ENCODE measurements around the gene LHX3. TPM values are rescaled to one million over a fixed set of nuclear protein-coding genes. Genes with fewer than 3 reads are reported as not detected.

Gene LHX3
- total and polyA plus RNA-seq, 3 experiments from 2014 or later = not detected

- Mint-ChIP-seq H3K27me3 (peaks cover 9 to 27% of the 10 kb centered on the region in 2 donors), H3K27ac (no peak overlapping the region), H3K9me3 (no peaks in the 10 kb centered on the region), H3K4me3 (no peak overlapping the region), H3K36me3 (no peaks in the 10 kb centered on the region), H3K4me1 (no peaks in the 10 kb centered on the region)
- no peak for DNase-seq
- Histone ChIP-seq H3K4me3 (ENCODE audit: low read length) (no peak overlapping the region), H3K36me3 (ENCODE audit: insufficient read depth, low read length) (no peaks in the 10 kb centered on the region), H3K9me3 (ENCODE audit: low read length) (no peaks in the 10 kb centered on the region), H3K4me1 (ENCODE audit: insufficient read depth, low read length) (no peaks in the 10 kb centered on the region), H3K27me3 (ENCODE audit: insufficient read depth, low read length, poor library complexity, severe bottlenecking) (no peaks in the 10 kb centered on the region), H3K27ac (ENCODE audit: low read depth, low read length) (no peak overlapping the region)
- CTCF ChIA-PET = no interaction called here
- POLR2A ChIA-PET = no interaction called here
Measured at GRCh38 chr9:136169495-136169894, 35.4 kb downstream of the LHX3 start.

- H3K4me1 ChIP-seq (ENCODE audit: insufficient read depth, low read length) = no peaks in the 10 kb centered on the region
- H3K27ac ChIP-seq (ENCODE audit: low read depth, low read length) = no peak overlapping the region
- no peaks in the 10 kb centered on the region for H3K9me3 ChIP-seq (ENCODE audit: low read length)
- peaks cover 2 to 10% of the 10 kb centered on the region in 2 donors for H3K27me3 Mint-ChIP-seq
- H3K36me3 ChIP-seq (ENCODE audit: insufficient read depth, low read length) = no peaks in the 10 kb centered on the region
- POLR2A ChIA-PET = no interaction called here
- H3K9me3 Mint-ChIP-seq = no peaks in the 10 kb centered on the region
- H3K27me3 ChIP-seq (ENCODE audit: insufficient read depth, low read length, poor library complexity, severe bottlenecking) = no peaks in the 10 kb centered on the region
- H3K4me1 Mint-ChIP-seq = no peaks in the 10 kb centered on the region
- H3K4me3 Mint-ChIP-seq = no peak overlapping the region
- H3K36me3 Mint-ChIP-seq = no peaks in the 10 kb centered on the region
- no peak for DNase-seq
- no peak overlapping the region for H3K27ac Mint-ChIP-seq
- CTCF ChIA-PET = no interaction called here
- no peak overlapping the region for H3K4me3 ChIP-seq (ENCODE audit: low read length)
Measured at GRCh38 chr9:136163248-136163850, 41.6 kb downstream of the LHX3 start.

GRCh38 chr9:136160995-136161610 lies 43.8 kb downstream of the LHX3 start:
- no peak overlapping the region for H3K27ac Mint-ChIP-seq
- H3K27me3 Mint-ChIP-seq = peaks cover 0 to 8% of the 10 kb centered on the region in 2 donors
- H3K27ac ChIP-seq (ENCODE audit: low read depth, low read length) = no peak overlapping the region
- H3K4me1 Mint-ChIP-seq = no peaks in the 10 kb centered on the region
- H3K4me1 ChIP-seq (ENCODE audit: insufficient read depth, low read length) = no peaks in the 10 kb centered on the region
- no peaks in the 10 kb centered on the region for H3K9me3 ChIP-seq (ENCODE audit: low read length)
- ChIA-PET CTCF (no interaction called here), POLR2A (no interaction called here)
- H3K4me3 ChIP-seq (ENCODE audit: low read length) = no peak overlapping the region
- no peak overlapping the region for H3K4me3 Mint-ChIP-seq
- no peaks in the 10 kb centered on the region for H3K36me3 ChIP-seq (ENCODE audit: insufficient read depth, low read length)
- H3K36me3 Mint-ChIP-seq = no peaks in the 10 kb centered on the region
- no peak for DNase-seq
- H3K9me3 Mint-ChIP-seq = no peaks in the 10 kb centered on the region
- H3K27me3 ChIP-seq (ENCODE audit: insufficient read depth, low read length, poor library complexity, severe bottlenecking) = no peaks in the 10 kb centered on the region

GRCh38 chr9:136160381-136160841 lies 44.5 kb downstream of the LHX3 start:
- Histone ChIP-seq H3K4me1 (ENCODE audit: insufficient read depth, low read length) (no peaks in the 10 kb centered on the region), H3K36me3 (ENCODE audit: insufficient read depth, low read length) (no peaks in the 10 kb centered on the region), H3K27ac (ENCODE audit: low read depth, low read length) (no peak overlapping the region), H3K9me3 (ENCODE audit: low read length) (no peaks in the 10 kb centered on the region), H3K4me3 (ENCODE audit: low read length) (no peak overlapping the region), H3K27me3 (ENCODE audit: insufficient read depth, low read length, poor library complexity, severe bottlenecking) (no peaks in the 10 kb centered on the region)
- no peak overlapping the region for H3K4me3 Mint-ChIP-seq
- ChIA-PET CTCF (no interaction called here), POLR2A (no interaction called here)
- no peaks in the 10 kb centered on the region for H3K36me3 Mint-ChIP-seq
- H3K27me3 Mint-ChIP-seq = peaks cover 3 to 11% of the 10 kb centered on the region in 2 donors
- no peaks in the 10 kb centered on the region for H3K9me3 Mint-ChIP-seq
- DNase-seq = no peak
- H3K4me1 Mint-ChIP-seq = no peaks in the 10 kb centered on the region
- H3K27ac Mint-ChIP-seq = no peak overlapping the region

GRCh38 chr9:136159851-136160250 lies 45.1 kb downstream of the LHX3 start:
- no peaks in the 10 kb centered on the region for H3K27me3 ChIP-seq (ENCODE audit: insufficient read depth, low read length, poor library complexity, severe bottlenecking)
- H3K9me3 ChIP-seq (ENCODE audit: low read length) = no peaks in the 10 kb centered on the region
- Mint-ChIP-seq H3K27ac (no peak overlapping the region), H3K27me3 (peaks cover 7 to 14% of the 10 kb centered on the region in 2 donors), H3K36me3 (no peaks in the 10 kb centered on the region), H3K4me3 (no peak overlapping the region), H3K9me3 (no peaks in the 10 kb centered on the region), H3K4me1 (no peaks in the 10 kb centered on the region)
- no peaks in the 10 kb centered on the region for H3K36me3 ChIP-seq (ENCODE audit: insufficient read depth, low read length)
- no peak overlapping the region for H3K4me3 ChIP-seq (ENCODE audit: low read length)
- ChIA-PET CTCF (no interaction called here), POLR2A (no interaction called here)
- no peaks in the 10 kb centered on the region for H3K4me1 ChIP-seq (ENCODE audit: insufficient read depth, low read length)
- DNase-seq = peak in 1 of 5 donors; percentile 33
- no peak overlapping the region for H3K27ac ChIP-seq (ENCODE audit: low read depth, low read length)

- Histone ChIP-seq H3K27me3 (ENCODE audit: insufficient read depth, low read length, poor library complexity, severe bottlenecking) (no peaks in the 10 kb centered on the region), H3K36me3 (ENCODE audit: insufficient read depth, low read length) (no peaks in the 10 kb centered on the region), H3K27ac (ENCODE audit: low read depth, low read length) (no peak overlapping the region), H3K4me1 (ENCODE audit: insufficient read depth, low read length) (no peaks in the 10 kb centered on the region), H3K4me3 (ENCODE audit: low read length) (no peak overlapping the region), H3K9me3 (ENCODE audit: low read length) (no peaks in the 10 kb centered on the region)
- peaks cover 8 to 14% of the 10 kb centered on the region in 2 donors for H3K27me3 Mint-ChIP-seq
- ChIA-PET CTCF (no interaction called here), POLR2A (no interaction called here)
- no peaks in the 10 kb centered on the region for H3K36me3 Mint-ChIP-seq
- H3K9me3 Mint-ChIP-seq = no peaks in the 10 kb centered on the region
- H3K4me3 Mint-ChIP-seq = no peak overlapping the region
- no peak overlapping the region for H3K27ac Mint-ChIP-seq
- H3K4me1 Mint-ChIP-seq = no peaks in the 10 kb centered on the region
- DNase-seq = no peak
Measured at GRCh38 chr9:136157477-136158265, 47.3 kb downstream of the LHX3 start.

- POLR2A ChIA-PET = no interaction called here
- Histone ChIP-seq H3K4me1 (ENCODE audit: insufficient read depth, low read length) (no peaks in the 10 kb centered on the region), H3K27me3 (ENCODE audit: insufficient read depth, low read length, poor library complexity, severe bottlenecking) (no peaks in the 10 kb centered on the region), H3K27ac (ENCODE audit: low read depth, low read length) (no peak overlapping the region), H3K4me3 (ENCODE audit: low read length) (no peak overlapping the region), H3K36me3 (ENCODE audit: insufficient read depth, low read length) (no peaks in the 10 kb centered on the region), H3K9me3 (ENCODE audit: low read length) (no peaks in the 10 kb centered on the region)
- Mint-ChIP-seq H3K27me3 (peaks cover 10 to 14% of the 10 kb centered on the region in 2 donors), H3K4me3 (no peak overlapping the region), H3K4me1 (no peaks in the 10 kb centered on the region), H3K9me3 (no peaks in the 10 kb centered on the region), H3K36me3 (no peaks in the 10 kb centered on the region), H3K27ac (no peak overlapping the region)
- CTCF ChIA-PET = no interaction called here
- DNase-seq = peak in 1 of 5 donors; percentile 31
Measured at GRCh38 chr9:136156209-136157120, 48.5 kb downstream of the LHX3 start.

GRCh38 chr9:136155576-136155975 lies 49.4 kb downstream of the LHX3 start:
- no peak overlapping the region for H3K27ac Mint-ChIP-seq
- POLR2A ChIA-PET = no interaction called here
- peaks cover 10 to 14% of the 10 kb centered on the region in 2 donors for H3K27me3 Mint-ChIP-seq
- Histone ChIP-seq H3K27ac (ENCODE audit: low read depth, low read length) (no peak overlapping the region), H3K4me3 (ENCODE audit: low read length) (no peak overlapping the region), H3K36me3 (ENCODE audit: insufficient read depth, low read length) (no peaks in the 10 kb centered on the region), H3K4me1 (ENCODE audit: insufficient read depth, low read length) (no peaks in the 10 kb centered on the region), H3K27me3 (ENCODE audit: insufficient read depth, low read length, poor library complexity, severe bottlenecking) (no peaks in the 10 kb centered on the region), H3K9me3 (ENCODE audit: low read length) (no peaks in the 10 kb centered on the region)
- no peak overlapping the region for H3K4me3 Mint-ChIP-seq
- H3K4me1 Mint-ChIP-seq = no peaks in the 10 kb centered on the region
- no peaks in the 10 kb centered on the region for H3K9me3 Mint-ChIP-seq
- no peak for DNase-seq
- CTCF ChIA-PET = no interaction called here
- H3K36me3 Mint-ChIP-seq = no peaks in the 10 kb centered on the region

Data from CD8-positive, alpha-beta memory T cell (primary cell).